NCI-H748 treated with DMSO at 0.1 percent for 48 hours (cell line): ENCODE measurements around the gene KRTAP6-3.

Experiments used
- DNase-seq: peaks from one replicate; lab custom pipeline; 2025; lab: John Stamatoyannopoulos, UW

The KRTAP6-3 gene

GRCh38 chr21:30625449-30626165 lies 33.4 kb downstream of the KRTAP6-3 start:
- DNase-seq = no peak

- DNase-seq = no peak
Observed at GRCh38 chr21:30628109-30628508, 35.9 kb downstream of the KRTAP6-3 start.

- no peak for DNase-seq
Observed at GRCh38 chr21:30629200-30629599, 37.0 kb downstream of the KRTAP6-3 start.

DNA sequence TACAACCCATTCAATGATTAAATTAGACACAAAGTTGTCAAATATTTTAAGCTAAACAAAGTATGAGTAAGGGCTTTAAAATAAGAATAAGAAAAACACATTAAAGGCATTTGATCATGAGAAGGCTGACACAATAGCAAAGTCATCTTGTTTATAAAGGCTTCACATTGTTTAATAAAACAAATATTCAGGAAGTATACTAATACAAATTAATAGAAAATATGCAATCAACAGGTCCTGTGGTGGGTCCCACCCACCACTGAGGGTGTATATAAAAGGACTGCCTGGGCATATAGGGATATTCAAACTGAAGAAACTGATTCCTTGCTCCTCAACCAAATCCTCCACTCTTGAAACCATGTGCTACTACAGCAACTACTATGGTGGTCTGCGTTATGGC lies 42.7 kb downstream of the KRTAP6-3 start, which contains the start of gene KRTAP20-2:
TSS of gene KRTAP20-2 (plus strand) at position 301 of the 400 bp plus-strand sequence. CDS start at position 359, 58 bp downstream.
- DNase-seq = no peak

DNA sequence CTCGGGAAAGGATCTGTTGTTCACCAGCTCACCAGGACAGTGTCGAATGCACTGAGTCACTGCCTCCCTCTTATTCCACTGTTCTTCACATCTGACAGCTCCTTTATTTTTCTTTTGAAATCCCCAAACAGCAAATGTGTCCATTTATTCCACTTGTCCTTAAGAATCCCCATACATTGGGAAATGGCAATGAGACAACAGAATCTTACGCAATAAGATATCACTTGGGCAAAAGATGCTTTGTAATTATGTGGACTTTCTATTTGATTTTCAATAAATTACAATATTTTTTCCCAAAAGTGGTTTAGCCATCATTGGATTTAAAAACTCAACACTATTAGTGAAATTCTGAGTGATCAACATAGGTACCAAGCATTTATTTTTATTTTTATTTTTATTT lies 46.4 kb downstream of the KRTAP6-3 start:
- no peak for DNase-seq

DNA sequence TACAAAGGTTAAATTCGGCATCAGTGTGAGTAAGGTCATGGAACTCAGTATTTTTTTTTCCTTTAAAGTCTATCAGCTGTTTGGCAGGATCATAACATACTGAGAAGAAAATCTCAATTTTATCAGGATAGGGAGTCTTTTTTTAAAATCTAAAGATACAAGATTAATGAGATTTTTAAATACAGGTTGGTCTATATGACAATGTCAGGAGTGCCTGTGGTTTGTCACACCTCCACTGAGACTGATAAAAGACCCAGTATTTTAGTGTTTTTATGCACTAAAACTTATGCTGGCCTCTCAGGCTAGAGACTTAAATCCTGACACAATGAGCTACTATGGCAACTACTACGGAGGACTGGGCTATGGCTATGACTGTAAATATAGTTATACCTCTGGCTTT lies 50.3 kb downstream of the KRTAP6-3 start, which contains the start of gene KRTAP20-3:
TSS of gene KRTAP20-3 (plus strand) at position 301 of the 400 bp plus-strand sequence.
- no peak for DNase-seq
